Activated naive CD4-positive, alpha-beta T cell treated with anti-CD3 and anti-CD28 coated beads, Interleukin-2, amount 50 U/mL, for 24 hours (primary cell): ENCODE results near the gene ACOXL.
A peak's percentile ranks its signal among the peaks of the same experiment; 100 is the strongest.

Source experiments
- H3K27ac Mint-ChIP-seq: one replicate; pipeline ENCODE4 v1.8.0; 2021; ENCODE audit warnings: mild to moderate bottlenecking, mixed read lengths
- H3K27me3 Mint-ChIP-seq: one replicate; pipeline ENCODE4 v1.8.0; 2021; ENCODE audit warnings: mixed read lengths
- H3K36me3 Mint-ChIP-seq: one replicate; pipeline ENCODE4 v1.8.0; 2021; ENCODE audit warnings: mixed read lengths
- H3K4me1 Mint-ChIP-seq: one replicate; pipeline ENCODE4 v1.8.0; 2021; ENCODE audit warnings: mixed read lengths
- H3K4me3 Mint-ChIP-seq: one replicate; pipeline ENCODE4 v1.8.0; 2021; ENCODE audit warnings: mild to moderate bottlenecking, mixed read lengths
- H3K9me3 Mint-ChIP-seq: one replicate; pipeline ENCODE4 v1.8.0; 2021; ENCODE audit warnings: mixed read lengths

The ACOXL gene

DNA sequence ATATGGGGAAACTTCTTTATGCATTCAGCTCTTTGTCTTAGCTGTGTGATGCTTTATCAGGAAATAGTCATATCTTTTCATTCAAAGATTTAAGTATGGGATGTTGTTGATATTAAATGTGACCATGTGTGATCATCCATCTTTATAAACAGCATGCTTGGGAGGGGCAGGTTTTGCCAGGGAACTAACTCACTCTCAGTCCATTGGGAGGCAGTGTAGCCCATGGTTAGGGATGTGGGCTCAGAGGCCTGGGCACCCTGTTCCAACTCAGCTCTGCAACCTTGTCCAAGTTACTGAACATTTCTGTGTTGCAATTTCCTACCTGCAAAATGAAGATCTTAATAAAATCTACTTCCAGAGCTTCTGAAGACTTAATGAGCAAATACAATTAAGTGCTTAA, 296.3 kb downstream of the ACOXL start:
- Mint-ChIP-seq H3K4me3 (no peak overlapping the region), H3K36me3 (no peaks in the 10 kb centered on the region)

DNA sequence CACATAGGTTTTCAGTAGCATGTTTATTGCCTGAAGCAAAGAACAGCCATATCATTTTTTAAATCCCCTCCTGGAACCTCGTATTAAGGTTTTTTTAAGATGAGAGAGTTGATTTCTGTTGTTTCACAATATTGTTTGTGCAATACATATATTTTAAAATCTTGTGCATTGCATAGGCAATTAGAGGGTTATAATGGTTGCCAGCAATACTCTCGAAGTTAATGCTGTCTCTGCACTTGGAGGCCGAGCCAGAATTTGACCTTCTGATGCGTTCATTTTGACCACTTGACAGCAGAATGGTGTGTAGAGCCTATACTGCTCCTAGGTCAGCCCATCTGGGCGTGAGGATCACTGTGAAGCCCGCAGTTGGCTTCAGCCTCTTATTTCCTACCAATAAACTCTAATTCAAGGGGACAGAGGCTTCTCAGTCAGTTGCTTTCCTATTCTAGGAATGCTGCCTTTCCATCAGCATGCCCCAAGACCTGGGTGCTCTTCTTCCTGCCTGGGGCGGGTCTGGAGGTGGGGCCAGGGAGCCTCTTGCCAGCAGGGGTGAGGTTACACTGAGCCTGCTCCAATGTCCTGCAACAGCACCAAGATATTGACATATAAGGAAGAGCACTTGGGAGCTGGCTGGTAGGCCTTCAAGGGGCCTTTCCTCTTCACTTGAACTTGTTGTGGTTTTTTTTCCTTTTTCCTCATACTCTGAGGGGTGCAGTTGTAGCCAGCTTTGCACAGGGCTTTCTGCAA, 297.0 kb downstream of the ACOXL start:
- Mint-ChIP-seq H3K36me3 (no peaks in the 10 kb centered on the region), H3K4me3 (no peak overlapping the region), H3K27me3 (peaks cover 10% of the 10 kb centered on the region), H3K9me3 (no peaks in the 10 kb centered on the region), H3K4me1 (no peaks in the 10 kb centered on the region), H3K27ac (no peak overlapping the region)

More for the DNA sequence above, 296.3 kb downstream of the ACOXL start:
- Mint-ChIP-seq H3K4me1 (no peaks in the 10 kb centered on the region), H3K27me3 (peaks cover 10% of the 10 kb centered on the region), H3K9me3 (no peaks in the 10 kb centered on the region), H3K27ac (no peak overlapping the region)

DNA sequence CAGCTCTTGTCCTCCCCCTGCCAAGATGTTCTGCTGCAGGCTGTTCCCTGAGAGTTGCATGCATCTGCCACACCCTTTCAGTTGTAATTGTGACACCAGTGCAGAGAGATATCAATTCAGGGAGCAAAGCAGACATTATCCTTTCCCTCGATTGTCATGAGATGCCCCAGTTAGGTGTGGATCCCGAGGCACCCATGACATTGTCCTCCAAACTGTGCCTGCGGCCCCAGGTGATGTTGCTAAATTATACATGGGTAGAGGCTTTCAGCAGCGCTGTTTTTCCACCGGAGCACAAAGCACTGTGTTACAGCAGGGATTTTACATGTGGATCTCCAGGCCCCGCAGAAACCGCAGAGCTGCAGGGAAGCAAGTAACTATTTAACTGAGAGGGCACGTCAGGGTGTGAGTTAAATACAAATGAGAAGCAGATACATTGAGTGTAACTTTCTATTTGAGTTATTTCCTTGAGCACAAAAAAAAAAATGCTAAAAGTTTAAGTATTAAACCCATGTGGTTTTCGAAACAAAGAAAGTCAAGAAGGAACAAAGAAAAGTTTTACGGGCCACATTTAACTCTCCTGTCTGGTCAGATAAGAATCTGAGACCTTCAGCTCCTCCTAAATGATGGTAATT, 298.0 kb downstream of the ACOXL start:
- Mint-ChIP-seq H3K36me3 (no peaks in the 10 kb centered on the region), H3K27me3 (peaks cover 13% of the 10 kb centered on the region), H3K27ac (no peak overlapping the region), H3K4me1 (no peaks in the 10 kb centered on the region), H3K9me3 (no peaks in the 10 kb centered on the region), H3K4me3 (no peak overlapping the region)

DNA sequence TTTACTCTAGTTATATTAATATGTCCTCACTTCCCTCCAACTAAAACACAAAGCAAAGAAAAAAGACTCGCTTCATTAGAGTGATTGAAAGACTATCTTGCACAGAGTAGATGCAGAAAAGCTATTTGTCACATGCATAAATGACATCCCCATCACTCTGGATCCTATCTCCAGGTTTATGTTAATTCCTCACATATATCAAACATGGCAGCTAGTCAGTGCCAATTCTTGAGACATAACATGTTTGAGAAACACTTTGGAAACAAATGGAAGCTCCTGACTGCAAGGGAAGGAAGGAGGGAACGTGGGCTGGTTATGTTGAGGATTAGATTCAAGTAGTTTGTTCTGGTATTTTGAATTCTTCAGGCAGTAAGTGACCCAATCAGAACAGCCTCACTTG, 298.6 kb downstream of the ACOXL start:
- Mint-ChIP-seq H3K27me3 (peaks cover 12% of the 10 kb centered on the region), H3K9me3 (no peaks in the 10 kb centered on the region)

DNA sequence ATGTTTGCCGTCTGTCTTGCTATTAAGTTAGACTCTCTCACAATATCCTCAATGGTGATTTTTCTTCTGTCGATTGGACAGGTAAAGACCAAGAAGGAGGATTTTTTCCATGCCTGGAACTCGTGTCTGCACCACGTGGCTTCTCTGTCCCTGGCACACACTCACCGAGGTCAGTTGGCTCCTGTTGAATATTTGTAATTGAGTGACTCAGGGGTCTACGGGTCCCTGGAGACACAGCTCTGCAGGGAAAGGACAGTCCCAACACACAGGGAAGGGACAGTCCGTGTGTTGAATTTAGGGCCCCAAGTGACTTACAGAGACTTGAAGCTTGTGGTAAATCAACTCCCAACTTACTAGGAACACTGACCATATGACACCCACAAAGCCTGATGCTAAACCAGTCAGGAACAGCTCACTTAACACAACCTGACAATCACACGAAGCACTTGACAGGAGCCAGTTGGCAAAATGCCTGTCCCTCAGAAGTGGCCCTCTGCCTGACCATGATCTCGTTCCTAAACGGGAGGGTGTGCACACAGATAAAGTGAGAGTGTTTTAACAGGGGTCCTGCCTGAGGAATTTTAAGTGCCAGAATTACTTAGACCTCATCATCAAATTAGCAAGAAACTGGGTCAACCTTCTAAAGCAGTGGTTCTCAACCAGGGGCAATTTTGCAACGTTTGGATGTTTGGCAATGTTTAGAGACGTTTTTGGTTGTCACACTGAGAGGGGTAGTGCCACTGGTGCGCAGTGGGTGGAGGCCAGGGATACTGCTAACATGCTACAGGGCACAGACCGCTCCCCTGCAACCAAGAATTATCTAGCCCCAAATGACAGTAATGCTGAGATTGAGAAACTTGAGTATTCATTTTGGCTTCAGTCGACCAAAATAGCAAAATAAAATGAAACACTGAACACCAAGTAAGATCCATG, 299.4 kb downstream of the ACOXL start:
- H3K36me3 Mint-ChIP-seq = no peaks in the 10 kb centered on the region
- H3K9me3 Mint-ChIP-seq = no peaks in the 10 kb centered on the region
- H3K4me3 Mint-ChIP-seq = no peak overlapping the region
- no peak overlapping the region for H3K27ac Mint-ChIP-seq
- H3K27me3 Mint-ChIP-seq = peaks cover 9% of the 10 kb centered on the region
- H3K4me1 Mint-ChIP-seq = no peaks in the 10 kb centered on the region

More for the DNA sequence above, 298.6 kb downstream of the ACOXL start:
- H3K36me3 Mint-ChIP-seq = no peaks in the 10 kb centered on the region
- H3K27ac Mint-ChIP-seq = no peak overlapping the region
- no peak overlapping the region for H3K4me3 Mint-ChIP-seq
- no peaks in the 10 kb centered on the region for H3K4me1 Mint-ChIP-seq

DNA sequence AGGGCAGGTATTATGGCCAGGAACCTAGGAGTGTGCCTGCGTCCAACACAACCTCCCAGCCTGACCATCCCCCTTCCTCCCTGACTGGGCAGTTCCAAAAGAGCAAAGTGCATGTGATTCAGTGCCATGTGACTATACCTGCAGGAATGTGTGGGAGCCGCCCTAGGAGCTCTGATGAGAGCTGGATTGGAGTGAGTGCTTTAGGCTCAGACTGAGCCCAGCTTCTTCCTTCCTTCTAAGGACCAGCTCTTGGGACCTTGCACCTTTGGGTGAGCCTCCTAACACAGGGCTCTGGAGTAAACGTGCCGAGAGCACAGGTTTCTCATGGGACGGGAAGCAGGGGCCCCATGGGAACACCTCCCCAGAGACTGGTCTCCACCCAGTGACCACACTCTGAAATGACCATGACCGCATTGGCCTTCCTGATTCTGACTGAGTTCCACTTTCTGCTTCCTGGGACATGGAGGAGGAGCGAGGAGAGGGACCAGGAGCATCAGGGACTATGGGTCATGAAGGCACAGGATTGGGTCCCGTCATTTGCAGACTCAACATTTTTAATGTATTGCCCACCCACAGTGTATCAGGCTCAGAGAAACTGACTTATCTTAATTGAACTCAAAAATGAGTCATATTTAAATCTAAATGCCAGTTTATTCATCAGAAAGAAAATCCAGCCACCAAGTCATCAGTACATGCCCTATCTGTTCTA, 300.5 kb downstream of the ACOXL start:
- peaks cover 9% of the 10 kb centered on the region for H3K27me3 Mint-ChIP-seq

DNA sequence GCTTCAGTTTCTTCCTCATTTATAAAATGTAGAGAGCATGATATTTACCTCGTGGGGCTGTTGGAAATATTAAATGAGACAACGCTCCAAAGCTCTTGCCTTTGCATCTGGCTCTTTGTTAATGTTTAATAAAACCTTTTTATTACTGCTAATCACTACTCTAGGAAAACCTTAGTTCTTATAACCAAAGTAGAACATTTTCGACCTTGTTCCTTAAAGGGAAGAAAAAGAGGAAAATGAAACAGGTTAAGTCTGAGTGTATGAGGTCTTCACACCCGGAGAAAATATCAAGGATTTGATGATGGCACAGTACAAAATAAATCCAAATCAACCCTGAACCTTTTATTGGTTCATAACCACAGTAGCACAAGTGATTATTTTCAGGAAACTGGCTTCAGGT, 301.8 kb downstream of the ACOXL start:
- Mint-ChIP-seq H3K9me3 (no peaks in the 10 kb centered on the region), H3K27ac (no peak overlapping the region), H3K4me1 (peaks cover 3% of the 10 kb centered on the region), H3K27me3 (peaks cover 9% of the 10 kb centered on the region), H3K4me3 (no peak overlapping the region), H3K36me3 (no peaks in the 10 kb centered on the region)

More for the DNA sequence above, 300.5 kb downstream of the ACOXL start:
- Mint-ChIP-seq H3K36me3 (no peaks in the 10 kb centered on the region), H3K27ac (no peak overlapping the region), H3K4me1 (no peaks in the 10 kb centered on the region), H3K4me3 (no peak overlapping the region), H3K9me3 (no peaks in the 10 kb centered on the region)

DNA sequence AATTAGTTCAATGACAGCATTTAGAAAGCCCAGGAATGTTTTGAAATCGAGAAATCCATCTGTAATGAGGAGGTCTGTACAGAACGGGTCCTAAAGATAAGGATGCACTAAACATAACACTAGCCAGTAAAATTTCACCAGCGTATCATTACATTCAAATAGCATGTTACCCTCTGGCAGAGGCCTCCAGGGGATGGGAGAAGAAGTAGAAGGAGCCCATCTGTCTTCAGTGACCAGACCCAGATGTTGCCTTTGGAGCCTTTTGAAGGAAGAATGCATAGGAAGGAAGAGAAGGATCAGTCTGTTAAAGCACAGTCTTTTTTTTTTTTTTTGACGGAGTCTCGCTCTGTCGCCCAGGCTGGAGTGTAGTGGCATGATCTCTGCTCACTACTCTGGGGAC, 302.2 kb downstream of the ACOXL start:
- H3K4me1 Mint-ChIP-seq = peaks cover 3% of the 10 kb centered on the region
- no peak overlapping the region for H3K4me3 Mint-ChIP-seq
- H3K27me3 Mint-ChIP-seq = peaks cover 9% of the 10 kb centered on the region
- no peaks in the 10 kb centered on the region for H3K36me3 Mint-ChIP-seq
- no peaks in the 10 kb centered on the region for H3K9me3 Mint-ChIP-seq
- H3K27ac Mint-ChIP-seq = peak overlapping the region; percentile 36

DNA sequence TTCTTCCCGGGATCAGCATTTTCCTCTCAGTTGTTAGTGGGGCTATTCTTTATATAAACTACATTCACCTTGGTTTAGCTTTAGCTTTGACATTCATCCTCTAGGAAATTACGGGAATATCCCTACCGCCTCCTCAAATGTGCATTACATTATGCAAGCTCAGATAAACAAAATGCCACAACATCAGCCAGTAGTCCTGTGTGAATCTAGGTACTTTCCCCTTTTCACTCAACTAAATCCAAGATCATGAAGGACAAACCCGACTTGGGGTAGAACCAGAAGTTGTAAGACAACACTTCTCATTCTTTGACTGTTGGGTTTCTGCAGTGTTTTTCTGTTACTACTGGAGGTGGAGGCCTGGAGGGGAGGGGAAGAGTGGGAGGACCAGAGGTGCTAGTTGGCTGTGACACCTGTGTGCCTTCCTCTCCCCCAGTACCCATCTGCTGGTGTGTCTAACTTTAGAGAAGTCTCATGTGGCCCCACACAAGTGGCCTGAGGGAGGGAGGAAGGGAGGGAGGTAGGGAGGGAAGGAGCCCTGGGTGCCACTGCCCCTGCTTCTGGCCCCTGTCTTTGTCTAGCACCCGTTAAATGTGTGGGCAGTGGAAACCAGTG, 303.6 kb downstream of the ACOXL start:
- Mint-ChIP-seq H3K4me3 (no peak overlapping the region), H3K27ac (no peak overlapping the region), H3K36me3 (no peaks in the 10 kb centered on the region), H3K4me1 (peaks cover 3% of the 10 kb centered on the region), H3K27me3 (peaks cover 14% of the 10 kb centered on the region), H3K9me3 (no peaks in the 10 kb centered on the region)

DNA sequence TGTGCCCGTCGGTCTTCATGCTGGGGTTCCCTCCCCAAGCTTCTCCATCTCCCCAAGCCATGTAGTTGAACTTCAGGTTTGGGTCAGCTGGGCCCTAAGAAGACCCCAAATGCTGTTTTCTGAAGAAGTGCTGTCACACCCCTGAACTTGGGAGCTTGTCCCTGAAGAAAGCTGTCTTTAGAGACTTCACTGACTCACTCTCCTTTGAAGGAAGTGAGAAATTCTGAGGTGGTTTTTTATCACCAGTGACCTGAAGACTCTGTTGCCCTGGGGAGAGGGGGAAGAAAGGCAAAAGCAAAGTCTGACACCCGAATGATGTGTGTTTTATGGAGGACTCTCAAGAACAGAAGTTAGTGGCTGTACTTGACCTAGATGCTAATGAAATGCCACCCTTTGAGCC, 304.8 kb downstream of the ACOXL start:
- no peak overlapping the region for H3K4me3 Mint-ChIP-seq

DNA sequence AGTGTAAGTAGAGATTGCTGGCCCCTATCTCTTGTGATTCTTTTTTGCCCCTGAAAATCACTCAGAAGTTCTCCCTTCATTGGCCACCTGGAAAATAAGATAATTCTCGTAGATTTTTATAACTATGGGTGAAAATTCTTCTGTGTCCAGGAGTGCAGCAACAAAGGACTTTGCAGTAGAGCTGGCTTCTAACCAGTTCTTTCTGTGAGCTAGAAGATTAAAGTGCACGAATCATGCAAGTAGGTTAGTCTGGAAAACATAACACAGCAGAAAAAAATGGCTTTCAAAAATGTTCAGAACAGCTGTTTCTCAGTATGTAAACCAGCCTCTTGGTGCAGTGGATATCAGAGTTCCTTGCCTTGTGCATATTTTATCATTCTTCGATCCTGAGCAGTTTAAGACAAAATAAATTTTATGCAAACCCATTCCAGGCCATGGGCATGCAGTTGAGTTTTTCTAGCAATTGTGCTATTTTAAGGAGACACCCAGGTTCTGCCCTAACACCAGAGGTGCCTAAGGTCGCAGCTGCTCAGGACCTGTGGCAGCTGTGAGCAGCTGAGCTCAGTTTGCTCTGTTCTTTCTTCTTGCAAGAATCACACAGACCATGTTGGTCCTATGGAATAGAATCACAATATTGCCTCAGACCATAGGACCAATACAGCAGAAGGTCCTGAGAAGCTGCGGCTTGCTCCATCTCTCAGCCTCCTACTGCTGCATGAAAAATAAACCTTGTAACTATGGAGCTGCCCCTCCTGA, 307.4 kb downstream of the ACOXL start:
- Mint-ChIP-seq H3K9me3 (no peaks in the 10 kb centered on the region), H3K27me3 (peaks cover 11% of the 10 kb centered on the region), H3K4me1 (peaks cover 18% of the 10 kb centered on the region), H3K36me3 (no peaks in the 10 kb centered on the region), H3K4me3 (no peak overlapping the region), H3K27ac (no peak overlapping the region)

More for the DNA sequence above, 304.8 kb downstream of the ACOXL start:
- peaks cover 4% of the 10 kb centered on the region for H3K4me1 Mint-ChIP-seq
- no peak overlapping the region for H3K27ac Mint-ChIP-seq
- no peaks in the 10 kb centered on the region for H3K36me3 Mint-ChIP-seq
- no peaks in the 10 kb centered on the region for H3K9me3 Mint-ChIP-seq
- H3K27me3 Mint-ChIP-seq = peaks cover 14% of the 10 kb centered on the region

DNA sequence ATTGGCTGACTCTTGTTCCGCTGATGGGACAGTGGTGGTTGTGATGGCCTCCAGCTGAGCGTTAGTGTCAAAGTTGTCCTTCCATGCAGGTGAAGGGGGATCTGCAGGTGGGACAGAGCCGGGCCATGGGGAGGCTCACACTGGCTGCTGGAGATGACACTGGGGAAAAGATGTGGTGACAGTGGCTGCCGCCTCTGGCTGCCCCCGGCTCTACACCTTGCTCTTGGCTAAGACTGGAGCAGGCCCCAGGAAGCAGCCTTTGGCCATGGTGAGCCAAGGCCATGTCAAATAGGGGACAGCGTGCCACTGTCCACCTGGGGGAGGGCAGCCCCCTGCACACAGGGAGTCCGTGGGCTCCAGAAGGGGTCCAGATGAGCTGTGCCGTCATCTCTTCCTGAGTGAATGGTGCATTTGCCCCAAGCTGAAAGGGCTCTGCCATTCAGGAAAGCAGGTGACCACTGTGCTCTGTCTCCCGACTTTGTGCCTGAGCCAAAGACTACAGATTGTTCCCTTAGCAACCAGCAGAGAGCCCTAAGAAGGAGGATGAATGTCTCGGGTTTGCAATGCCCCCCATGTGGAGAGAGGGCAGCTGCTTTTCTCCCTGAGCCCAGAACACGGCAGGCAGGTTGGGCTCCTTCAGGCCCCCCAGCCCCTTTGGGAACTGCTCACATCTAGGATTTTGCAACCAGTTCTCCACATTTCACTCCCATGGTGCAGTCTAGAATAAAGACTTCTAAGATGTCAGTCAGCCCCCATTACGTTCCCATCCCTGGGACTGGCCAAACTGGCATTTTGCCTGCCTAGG, 309.2 kb downstream of the ACOXL start:
- peaks cover 3% of the 10 kb centered on the region for H3K36me3 Mint-ChIP-seq
- no peak overlapping the region for H3K4me3 Mint-ChIP-seq
- peaks cover 11% of the 10 kb centered on the region for H3K27me3 Mint-ChIP-seq

DNA sequence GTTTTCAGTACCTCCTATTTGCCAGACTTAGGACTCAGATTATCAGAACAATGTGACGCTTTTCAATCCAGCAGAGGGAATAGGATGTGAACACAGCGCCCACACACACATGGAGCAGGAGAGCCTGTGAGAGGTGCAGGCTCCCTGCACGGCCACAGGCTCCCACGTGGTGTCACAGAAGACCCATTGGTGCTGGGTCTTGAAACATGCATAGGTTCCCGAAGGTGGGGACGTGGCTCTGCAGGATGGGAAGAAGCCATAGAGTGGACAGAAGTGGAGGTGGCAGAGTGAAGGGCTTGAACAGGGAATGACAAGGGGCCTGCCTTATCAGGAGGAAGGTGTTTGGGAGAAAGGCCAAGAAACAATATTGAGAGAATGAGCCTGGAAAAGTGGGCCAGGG, 309.9 kb downstream of the ACOXL start:
- Mint-ChIP-seq H3K9me3 (no peaks in the 10 kb centered on the region), H3K27me3 (peaks cover 13% of the 10 kb centered on the region), H3K4me3 (peak overlapping the region; percentile 2), H3K4me1 (peaks cover 18% of the 10 kb centered on the region), H3K27ac (no peak overlapping the region), H3K36me3 (peaks cover 3% of the 10 kb centered on the region)

More for the DNA sequence above, 309.2 kb downstream of the ACOXL start:
- Mint-ChIP-seq H3K4me1 (peaks cover 18% of the 10 kb centered on the region), H3K27ac (no peak overlapping the region), H3K9me3 (no peaks in the 10 kb centered on the region)
